H9 (cell line): Measurements from ENCODE around the gene TNMD. TPM values are rescaled to one million over a fixed set of nuclear protein-coding genes. Genes with fewer than 3 reads are reported as not detected.

Experiments used
- DNase-seq: peaks from one replicate; pipeline ENCODE4 v3.0.0-alpha.2; 2017
- H2AFZ ChIP-seq: one replicate; pipeline ENCODE4 v1.6.1; 2013; ENCODE audit warnings: mild to moderate bottlenecking, low read length, control low read depth, moderate library complexity
- H2AK5ac ChIP-seq: 2 replicates; pipeline ENCODE4 v1.6.1; 2013; ENCODE audit warnings: low read length, control low read depth, mixed read lengths; ENCODE audit not compliant: insufficient read length
- H2BK120ac ChIP-seq: one replicate; pipeline ENCODE4 v1.6.1; 2013; ENCODE audit warnings: low read depth, mild to moderate bottlenecking, low read length, control low read depth, inconsistent platforms; ENCODE audit not compliant: poor library complexity, severe bottlenecking
- H2BK12ac ChIP-seq: 2 replicates; pipeline ENCODE4 v1.6.1; 2013; ENCODE audit warnings: low read length, control low read depth, mixed read lengths, low read depth; ENCODE audit not compliant: insufficient read length
- H2BK15ac ChIP-seq: 2 replicates; pipeline ENCODE4 v1.6.1; 2013; ENCODE audit warnings: low read depth, low read length, control low read depth
- H2BK20ac ChIP-seq: one replicate; pipeline ENCODE4 v1.6.1; 2013; ENCODE audit warnings: low read depth, mild to moderate bottlenecking, low read length, control low read depth, inconsistent platforms; ENCODE audit not compliant: poor library complexity, severe bottlenecking
- H2BK5ac ChIP-seq: 2 replicates; pipeline ENCODE4 v1.6.1; 2013; ENCODE audit warnings: low read length, control low read depth, mixed read lengths; ENCODE audit not compliant: insufficient read length
- H3K14ac ChIP-seq: 2 replicates; pipeline ENCODE4 v1.6.1; 2013; ENCODE audit warnings: low read length, control low read depth; ENCODE audit not compliant: insufficient read depth
- H3K18ac ChIP-seq: 2 replicates; pipeline ENCODE4 v1.6.1; 2013; ENCODE audit warnings: low read depth, mild to moderate bottlenecking, mixed read lengths, low read length, control low read depth; ENCODE audit not compliant: insufficient read length
- H3K23ac ChIP-seq: 2 replicates; pipeline ENCODE4 v1.6.1; 2013; ENCODE audit warnings: low read length, control low read depth, mixed read lengths, low read depth; ENCODE audit not compliant: insufficient read length
- H3K23me2 ChIP-seq: 2 replicates; pipeline ENCODE4 v1.6.1; 2013; ENCODE audit warnings: low read depth, mild to moderate bottlenecking, mixed read lengths, low read length, control low read depth; ENCODE audit not compliant: insufficient read length, poor library complexity, severe bottlenecking
- H3K27ac ChIP-seq: 2 replicates; pipeline ENCODE4 v1.5.1; 2013; ENCODE audit warnings: low read length, control low read depth, mixed read lengths, low read depth; ENCODE audit not compliant: insufficient read length
- H3K27me3 ChIP-seq: 2 replicates; pipeline ENCODE4 v1.6.1; 2013; ENCODE audit warnings: low read length, control low read depth, inconsistent platforms; ENCODE audit not compliant: insufficient read depth
- H3K4ac ChIP-seq: 2 replicates; pipeline ENCODE4 v1.6.1; 2013; ENCODE audit warnings: low read depth, mild to moderate bottlenecking, control low read depth, inconsistent platforms, low read length, moderate library complexity
- H3K4me1 ChIP-seq: 2 replicates; pipeline ENCODE4 v1.6.1; 2013; ENCODE audit warnings: low read length, control low read depth, inconsistent platforms; ENCODE audit not compliant: insufficient read depth
- H3K4me2 ChIP-seq: 2 replicates; pipeline ENCODE4 v1.6.1; 2013; ENCODE audit warnings: low read length, control low read depth, mixed read lengths; ENCODE audit not compliant: insufficient read length, insufficient read depth
- H3K56ac ChIP-seq: 2 replicates; pipeline ENCODE4 v1.6.1; 2013; ENCODE audit warnings: low read depth, mild to moderate bottlenecking, mixed read lengths, low read length, control low read depth; ENCODE audit not compliant: insufficient read length
- H3K79me1 ChIP-seq: 2 replicates; pipeline ENCODE4 v1.6.1; 2013; ENCODE audit warnings: low read depth, mild to moderate bottlenecking, moderate library complexity, low read length, control low read depth, inconsistent platforms; ENCODE audit not compliant: insufficient read depth, poor library complexity, severe bottlenecking
- H3K79me2 ChIP-seq: 2 replicates; pipeline ENCODE4 v1.6.1; 2013; ENCODE audit warnings: low read length, control low read depth, inconsistent platforms; ENCODE audit not compliant: insufficient read depth
- H3K9ac ChIP-seq: 2 replicates; pipeline ENCODE4 v1.6.1; 2013; ENCODE audit warnings: low read length, control low read depth, mixed read lengths; ENCODE audit not compliant: insufficient read length; ENCODE audit errors: extremely low read depth
- H3K9me3 ChIP-seq: one replicate; pipeline ENCODE4 v1.6.1; 2013; ENCODE audit warnings: low read depth, low read length, inconsistent platforms; ENCODE audit not compliant: control insufficient read depth
- H3T11ph ChIP-seq: one replicate; pipeline ENCODE4 v1.6.1; 2013; ENCODE audit warnings: mild to moderate bottlenecking, low read length, control low read depth, inconsistent platforms
- H4K20me1 ChIP-seq: one replicate; pipeline ENCODE4 v1.6.1; 2013; ENCODE audit not compliant: control insufficient read depth, insufficient read length, insufficient read depth
- H4K5ac ChIP-seq: 2 replicates; pipeline ENCODE4 v1.6.1; 2013; ENCODE audit warnings: low read depth, mild to moderate bottlenecking, mixed read lengths, low read length, control low read depth; ENCODE audit not compliant: insufficient read length
- H4K8ac ChIP-seq: replicated peaks from 2 replicates; pipeline ENCODE4 v1.6.1; 2013; ENCODE audit warnings: low read length, control low read depth, mixed read lengths, low read depth; ENCODE audit not compliant: insufficient read length
- H4K91ac ChIP-seq: 2 replicates; pipeline ENCODE4 v1.6.1; 2013; ENCODE audit warnings: low read depth, mild to moderate bottlenecking, moderate library complexity, mixed read lengths, low read length, control low read depth; ENCODE audit not compliant: insufficient read length
- H3K27ac Mint-ChIP-seq, 3 experiments: 2 replicates in 2 of 3; 3 replicates in 1 of 3; pipeline ENCODE4 v1.8.0; 2020 to 2021; ENCODE audit warnings: mixed read lengths in 3 of 3, mild to moderate bottlenecking in 1 of 3, moderate library complexity in 1 of 3
- H3K27me3 Mint-ChIP-seq: 2 replicates; pipeline ENCODE4 v1.8.0; 2021; ENCODE audit warnings: low read depth, mild to moderate bottlenecking, moderate library complexity, mixed read lengths
- H3K36me3 Mint-ChIP-seq, 3 experiments: 2 replicates in 2 of 3; 3 replicates in 1 of 3; pipeline ENCODE4 v1.8.0; 2020 to 2021; ENCODE audit warnings: low read depth in 3 of 3, mixed read lengths in 3 of 3; ENCODE audit not compliant: insufficient read depth in 1 of 3
- H3K4me1 Mint-ChIP-seq, 2 experiments: 2 replicates each; pipeline ENCODE4 v1.8.0; 2020; ENCODE audit warnings: mixed read lengths in 2 of 2
- H3K4me3 Mint-ChIP-seq, 2 experiments: 2 replicates in 1 of 2; 3 replicates in 1 of 2; pipeline ENCODE4 v1.8.0; 2020 to 2021; ENCODE audit warnings: mild to moderate bottlenecking in 2 of 2, mixed read lengths in 2 of 2, moderate library complexity in 1 of 2
- H3K9me3 Mint-ChIP-seq, 2 experiments: 2 replicates in 1 of 2; 3 replicates in 1 of 2; pipeline ENCODE4 v1.8.0; 2020; ENCODE audit warnings: mild to moderate bottlenecking in 2 of 2, mixed read lengths in 2 of 2, moderate library complexity in 1 of 2
- WGBS: extraction: QIAGEN DNeasy Blood & Tissue Kit; methylation state at CpG from one replicate; pipeline ENCODE4 v1.1.7; 2013; ENCODE audit warnings: missing lambda C conversion rate, low lambda C conversion rate, mixed read lengths; ENCODE audit not compliant: insufficient read length; ENCODE audit errors: extremely low coverage; 5-methylcytosine and 5-hydroxymethylcytosine counted together
- long read RNA-seq: library from polyadenylated mRNA; unstranded; transcript quantifications from one replicate; pipeline ENCODE4 v2.0.0, GENCODE V29; 2020
- total RNA-seq: library from RNA; stranded (reverse); gene quantifications from 2 replicates; pipeline ENCODE4 v1.2.1, GENCODE V29; 2021
- TF ChIP-seq, protein P1 (sequence below): fragments of 200-600 bp; sonication (generic); conservative IDR thresholded peaks from 3 replicates; pipeline ENCODE4 v1.8.0; 2021; ENCODE audit warnings: antibody characterized with exemption, mild to moderate bottlenecking

TNMD gene
- 1.3 and 1.7 TPM in 2 replicates for total RNA-seq
- long read RNA-seq, partial matches to known transcripts: 3 of 3 reads
- long read RNA-seq, other reads (novel, unspliced or antisense): 0 of 3 reads

DNA sequence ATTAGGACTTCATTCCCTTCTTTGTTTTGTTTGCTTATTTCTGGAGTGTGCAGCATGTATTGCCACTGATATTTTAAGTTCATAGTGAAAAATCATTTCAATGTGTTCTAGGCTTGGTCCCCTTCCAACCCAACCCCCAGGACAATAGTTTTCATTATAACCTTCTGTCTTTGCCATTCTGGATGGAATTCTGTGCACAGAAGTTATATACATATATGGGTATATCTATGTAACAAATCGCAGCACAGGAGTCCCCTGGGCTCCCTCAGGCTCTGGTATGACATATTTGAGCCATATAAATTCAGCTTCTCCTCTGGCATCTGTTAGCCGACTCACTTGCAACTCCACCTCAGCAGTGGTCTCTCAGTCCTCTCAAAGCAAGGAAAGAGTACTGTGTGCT is at the start of gene TNMD:
TSS of gene TNMD (plus strand) at position 326 of the 400 bp plus-strand sequence. CDS start 83 bp downstream, outside the sequence.
- TF ChIP-seq, protein P1, sequence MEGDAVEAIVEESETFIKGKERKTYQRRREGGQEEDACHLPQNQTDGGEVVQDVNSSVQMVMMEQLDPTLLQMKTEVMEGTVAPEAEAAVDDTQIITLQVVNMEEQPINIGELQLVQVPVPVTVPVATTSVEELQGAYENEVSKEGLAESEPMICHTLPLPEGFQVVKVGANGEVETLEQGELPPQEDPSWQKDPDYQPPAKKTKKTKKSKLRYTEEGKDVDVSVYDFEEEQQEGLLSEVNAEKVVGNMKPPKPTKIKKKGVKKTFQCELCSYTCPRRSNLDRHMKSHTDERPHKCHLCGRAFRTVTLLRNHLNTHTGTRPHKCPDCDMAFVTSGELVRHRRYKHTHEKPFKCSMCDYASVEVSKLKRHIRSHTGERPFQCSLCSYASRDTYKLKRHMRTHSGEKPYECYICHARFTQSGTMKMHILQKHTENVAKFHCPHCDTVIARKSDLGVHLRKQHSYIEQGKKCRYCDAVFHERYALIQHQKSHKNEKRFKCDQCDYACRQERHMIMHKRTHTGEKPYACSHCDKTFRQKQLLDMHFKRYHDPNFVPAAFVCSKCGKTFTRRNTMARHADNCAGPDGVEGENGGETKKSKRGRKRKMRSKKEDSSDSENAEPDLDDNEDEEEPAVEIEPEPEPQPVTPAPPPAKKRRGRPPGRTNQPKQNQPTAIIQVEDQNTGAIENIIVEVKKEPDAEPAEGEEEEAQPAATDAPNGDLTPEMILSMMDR: no peak
- Histone ChIP-seq H2BK15ac (no peak within 1 kb of the TSS), H3K27ac (no peak within 1 kb of the TSS)

More for the DNA sequence above, at the start of gene TNMD:
- Histone ChIP-seq H3K79me2 (no peaks in the 10 kb centered on the region), H3K56ac (no peak within 1 kb of the TSS), H3K4me1 (no peaks in the 10 kb centered on the region), H3K27me3 (no peaks in the 10 kb centered on the region), H3K23me2 (no peaks in the 10 kb centered on the region), H3T11ph (no peak within 1 kb of the TSS), H3K23ac (no peak within 1 kb of the TSS), H4K20me1 (no peaks in the 10 kb centered on the region), H2BK5ac (no peak within 1 kb of the TSS), H3K14ac (no peak within 1 kb of the TSS), H2AK5ac (no peak within 1 kb of the TSS), H2BK20ac (no peak within 1 kb of the TSS), H4K8ac (no peak within 1 kb of the TSS), H3K9me3 (no peaks in the 10 kb centered on the region), H3K18ac (no peak within 1 kb of the TSS), H3K4me2 (no peak within 1 kb of the TSS), H2BK12ac (no peak within 1 kb of the TSS), H3K4ac (no peak within 1 kb of the TSS), H3K9ac (no peak within 1 kb of the TSS), H4K5ac (no peak within 1 kb of the TSS), H4K91ac (no peak within 1 kb of the TSS), H3K79me1 (no peaks in the 10 kb centered on the region), H2BK120ac (no peak within 1 kb of the TSS), H2AFZ (no peak within 1 kb of the TSS)
- H3K36me3 Mint-ChIP-seq: no peaks in the 10 kb centered on the region
- WGBS: no CpG with 5 or more reads among the region's 2 CpGs
- peaks cover 3 to 53% of the 10 kb centered on the region in 2 experiments; a peak in 4 of 5 replicates for H3K9me3 Mint-ChIP-seq
- no peak within 1 kb of the TSS for H3K27ac Mint-ChIP-seq
- no peaks in the 10 kb centered on the region for H3K4me1 Mint-ChIP-seq
- H3K27me3 Mint-ChIP-seq: peaks cover 11% of the 10 kb centered on the region
- H3K4me3 Mint-ChIP-seq: no peak within 1 kb of the TSS
- no peak for DNase-seq
